ENCODE results near the gene CLSTN2.

- TF ChIP-seq CTCF (IDR thresholded peaks at IDR 0.05) (no peak), POLR2A (IDR thresholded peaks at IDR 0.05) (no peak)
These were observed 263.3 kb downstream of the CLSTN2 start for GRCh38 chr3:140198242-140198641.
